ENCODE results near the gene SGK1.
"Not testable (repeated sequence)": the region's sequence is repeated elsewhere in the genome, so short reads cannot be mapped to it uniquely, and the experiment has no call there.

Gene SGK1

GRCh38 chr6:134217798-134218140 is 100.1 kb downstream of the SGK1 start:
- no peak overlapping the region for H3K4me3 ChIP-seq (ENCODE audit: control insufficient read depth, low read depth, low read length)
- DNase-seq (ENCODE audit: low read depth): no peak

GRCh38 chr6:134217105-134217797 is 100.7 kb downstream of the SGK1 start:
- no peak overlapping the region for H3K4me3 ChIP-seq (ENCODE audit: control insufficient read depth, low read depth, low read length)
- no peak for TF ChIP-seq CTCF (conservative IDR thresholded peaks at IDR 0.05; ENCODE audit: control insufficient read depth, insufficient read depth, low read depth, low read length)
- DNase-seq (ENCODE audit: low read depth): peak; percentile 39

More at GRCh38 chr6:134217798-134218140, 100.1 kb downstream of the SGK1 start:
- no peak for TF ChIP-seq CTCF (conservative IDR thresholded peaks at IDR 0.05; ENCODE audit: control insufficient read depth, insufficient read depth, low read depth, low read length)

GRCh38 chr6:134216301-134217010 is 101.5 kb downstream of the SGK1 start:
- no peak overlapping the region for H3K4me3 ChIP-seq (ENCODE audit: control insufficient read depth, low read depth, low read length)
- no peak for DNase-seq (ENCODE audit: low read depth)
- TF ChIP-seq CTCF (conservative IDR thresholded peaks at IDR 0.05; ENCODE audit: control insufficient read depth, insufficient read depth, low read depth, low read length): no peak

- not testable (repeated sequence) for H3K4me3 ChIP-seq (ENCODE audit: control insufficient read depth, low read depth, low read length); DNase-seq (ENCODE audit: low read depth)
Observed at GRCh38 chr6:134213410-134213809, 104.5 kb downstream of the SGK1 start.

GRCh38 chr6:134211297-134211696 is 106.6 kb downstream of the SGK1 start:
- TF ChIP-seq CTCF (conservative IDR thresholded peaks at IDR 0.05; ENCODE audit: control insufficient read depth, insufficient read depth, low read depth, low read length): no peak
- no peak for DNase-seq (ENCODE audit: low read depth)
- no peak overlapping the region for H3K4me3 ChIP-seq (ENCODE audit: control insufficient read depth, low read depth, low read length)

- H3K4me3 ChIP-seq (ENCODE audit: control insufficient read depth, low read depth, low read length): no peak overlapping the region
- no peak for DNase-seq (ENCODE audit: low read depth)
- TF ChIP-seq CTCF (conservative IDR thresholded peaks at IDR 0.05; ENCODE audit: control insufficient read depth, insufficient read depth, low read depth, low read length): no peak
Observed at GRCh38 chr6:134207421-134207820, 110.5 kb downstream of the SGK1 start.

- no peak for DNase-seq (ENCODE audit: low read depth)
- TF ChIP-seq CTCF (conservative IDR thresholded peaks at IDR 0.05; ENCODE audit: control insufficient read depth, insufficient read depth, low read depth, low read length): no peak
- no peak overlapping the region for H3K4me3 ChIP-seq (ENCODE audit: control insufficient read depth, low read depth, low read length)
Observed at GRCh38 chr6:134205366-134205765, 112.5 kb downstream of the SGK1 start.

GRCh38 chr6:134204759-134205158 is 113.2 kb downstream of the SGK1 start:
- DNase-seq (ENCODE audit: low read depth); H3K4me3 ChIP-seq (ENCODE audit: control insufficient read depth, low read depth, low read length): not testable (repeated sequence)
